ENCODE data around the gene MIA.
A peak's percentile ranks its signal among the peaks of the same experiment; 100 is the strongest.

The MIA gene

DNA sequence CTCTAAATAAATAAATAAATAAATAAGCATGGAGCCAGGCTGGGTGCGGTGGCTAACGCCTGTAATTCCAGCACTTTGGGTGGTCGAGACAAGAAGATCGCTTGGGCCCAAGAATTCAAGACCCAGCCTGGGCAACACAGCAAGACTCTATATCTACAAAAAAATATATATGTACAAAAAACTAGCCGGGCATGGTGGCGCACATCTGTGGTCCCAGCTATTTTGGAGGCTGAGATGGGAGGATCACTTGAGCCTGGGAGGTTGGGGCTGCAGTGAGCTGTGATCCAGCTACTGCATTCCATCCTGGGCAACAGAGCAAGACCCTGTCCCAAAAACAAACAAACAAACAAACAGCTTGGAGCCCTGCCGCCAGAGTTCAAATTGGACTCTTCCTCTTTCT, 27.8 kb upstream of the MIA start:
- ATAC-seq = no peak
- TF ChIP-seq, protein P1, sequence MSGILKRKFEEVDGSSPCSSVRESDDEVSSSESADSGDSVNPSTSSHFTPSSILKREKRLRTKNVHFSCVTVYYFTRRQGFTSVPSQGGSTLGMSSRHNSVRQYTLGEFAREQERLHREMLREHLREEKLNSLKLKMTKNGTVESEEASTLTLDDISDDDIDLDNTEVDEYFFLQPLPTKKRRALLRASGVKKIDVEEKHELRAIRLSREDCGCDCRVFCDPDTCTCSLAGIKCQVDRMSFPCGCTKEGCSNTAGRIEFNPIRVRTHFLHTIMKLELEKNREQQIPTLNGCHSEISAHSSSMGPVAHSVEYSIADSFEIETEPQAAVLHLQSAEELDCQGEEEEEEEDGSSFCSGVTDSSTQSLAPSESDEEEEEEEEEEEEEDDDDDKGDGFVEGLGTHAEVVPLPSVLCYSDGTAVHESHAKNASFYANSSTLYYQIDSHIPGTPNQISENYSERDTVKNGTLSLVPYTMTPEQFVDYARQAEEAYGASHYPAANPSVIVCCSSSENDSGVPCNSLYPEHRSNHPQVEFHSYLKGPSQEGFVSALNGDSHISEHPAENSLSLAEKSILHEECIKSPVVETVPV (CRISPR knock-in tag; IDR thresholded peaks at IDR 0.05) = no peak
- TF ChIP-seq GLIS3 (CRISPR knock-in tag; IDR thresholded peaks at IDR 0.05) (no peak), TOX (CRISPR knock-in tag; IDR thresholded peaks at IDR 0.05; ENCODE audit: borderline replicate concordance) (no peak), CSDC2 (CRISPR knock-in tag; IDR thresholded peaks at IDR 0.05) (no peak), SNAI2 (CRISPR knock-in tag; IDR thresholded peaks at IDR 0.05) (no peak), ARNTL (CRISPR knock-in tag; IDR thresholded peaks at IDR 0.05; ENCODE audit: borderline replicate concordance, low read depth) (no peak), TSHZ2 (CRISPR knock-in tag; IDR thresholded peaks at IDR 0.05) (no peak), ZFP30 (CRISPR knock-in tag; IDR thresholded peaks at IDR 0.05) (no peak), ZC3H10 (CRISPR knock-in tag; IDR thresholded peaks at IDR 0.05) (no peak)
- TF ChIP-seq, protein P2, sequence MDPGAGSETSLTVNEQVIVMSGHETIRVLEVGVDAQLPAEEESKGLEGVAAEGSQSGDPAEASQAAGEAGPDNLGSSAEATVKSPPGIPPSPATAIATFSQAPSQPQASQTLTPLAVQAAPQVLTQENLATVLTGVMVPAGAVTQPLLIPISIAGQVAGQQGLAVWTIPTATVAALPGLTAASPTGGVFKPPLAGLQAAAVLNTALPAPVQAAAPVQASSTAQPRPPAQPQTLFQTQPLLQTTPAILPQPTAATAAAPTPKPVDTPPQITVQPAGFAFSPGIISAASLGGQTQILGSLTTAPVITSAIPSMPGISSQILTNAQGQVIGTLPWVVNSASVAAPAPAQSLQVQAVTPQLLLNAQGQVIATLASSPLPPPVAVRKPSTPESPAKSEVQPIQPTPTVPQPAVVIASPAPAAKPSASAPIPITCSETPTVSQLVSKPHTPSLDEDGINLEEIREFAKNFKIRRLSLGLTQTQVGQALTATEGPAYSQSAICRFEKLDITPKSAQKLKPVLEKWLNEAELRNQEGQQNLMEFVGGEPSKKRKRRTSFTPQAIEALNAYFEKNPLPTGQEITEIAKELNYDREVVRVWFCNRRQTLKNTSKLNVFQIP (CRISPR knock-in tag; IDR thresholded peaks at IDR 0.05; ENCODE audit: borderline replicate concordance, low read depth) = no peak

GRCh38 chr19:40750058-40750873, 25.1 kb upstream of the MIA start, which contains the start of gene ACTMAP:
ACTMAP (minus strand) TSS chr19:40750477; CDS start chr19:40749803, 674 bp downstream.
- TF ChIP-seq CREB5 (CRISPR knock-in tag; IDR thresholded peaks at IDR 0.05; ENCODE audit: low read depth) = no peak
- no peak for TF ChIP-seq RARB (CRISPR knock-in tag; IDR thresholded peaks at IDR 0.05)
- TF ChIP-seq CSDC2 (CRISPR knock-in tag; IDR thresholded peaks at IDR 0.05) = no peak
- peak; percentile 19; the same call in 1 of the 2 replicates for TF ChIP-seq ZFP3 (CRISPR knock-in tag; IDR thresholded peaks at IDR 0.05)
- no peak for TF ChIP-seq ZNF565 (CRISPR knock-in tag; conservative IDR thresholded peaks at IDR 0.05; ENCODE audit: low read depth)
- peak; percentile 50; the same call in 1 of the 2 replicates for TF ChIP-seq ARNTL (CRISPR knock-in tag; IDR thresholded peaks at IDR 0.05; ENCODE audit: borderline replicate concordance, low read depth)
- TF ChIP-seq, protein P1 (CRISPR knock-in tag; IDR thresholded peaks at IDR 0.05) = no peak
- TF ChIP-seq PPARA (CRISPR knock-in tag; IDR thresholded peaks at IDR 0.05; ENCODE audit: borderline replicate concordance) = no peak
- TF ChIP-seq PATZ1 (CRISPR knock-in tag; IDR thresholded peaks at IDR 0.05; ENCODE audit: borderline replicate concordance) = peak; percentile 10; the same call in 1 of the 2 replicates
- no peak for TF ChIP-seq ZC3H10 (CRISPR knock-in tag; IDR thresholded peaks at IDR 0.05)
- TF ChIP-seq SNAI2 (CRISPR knock-in tag; IDR thresholded peaks at IDR 0.05) = 0 out of 2 replicates have a peak, but pooled peaks have one; percentile 14
- no peak for TF ChIP-seq TOX (CRISPR knock-in tag; IDR thresholded peaks at IDR 0.05; ENCODE audit: borderline replicate concordance)
- TF ChIP-seq ZNF70 (CRISPR knock-in tag; IDR thresholded peaks at IDR 0.05) = no peak
- ATAC-seq = peak; percentile 94

Measured in SK-N-SH treated with all-trans-retinoic acid at 6 μM for 48 hours (cell line).